ENCODE data around the gene APBB1.

- TF ChIP-seq, protein P1, sequence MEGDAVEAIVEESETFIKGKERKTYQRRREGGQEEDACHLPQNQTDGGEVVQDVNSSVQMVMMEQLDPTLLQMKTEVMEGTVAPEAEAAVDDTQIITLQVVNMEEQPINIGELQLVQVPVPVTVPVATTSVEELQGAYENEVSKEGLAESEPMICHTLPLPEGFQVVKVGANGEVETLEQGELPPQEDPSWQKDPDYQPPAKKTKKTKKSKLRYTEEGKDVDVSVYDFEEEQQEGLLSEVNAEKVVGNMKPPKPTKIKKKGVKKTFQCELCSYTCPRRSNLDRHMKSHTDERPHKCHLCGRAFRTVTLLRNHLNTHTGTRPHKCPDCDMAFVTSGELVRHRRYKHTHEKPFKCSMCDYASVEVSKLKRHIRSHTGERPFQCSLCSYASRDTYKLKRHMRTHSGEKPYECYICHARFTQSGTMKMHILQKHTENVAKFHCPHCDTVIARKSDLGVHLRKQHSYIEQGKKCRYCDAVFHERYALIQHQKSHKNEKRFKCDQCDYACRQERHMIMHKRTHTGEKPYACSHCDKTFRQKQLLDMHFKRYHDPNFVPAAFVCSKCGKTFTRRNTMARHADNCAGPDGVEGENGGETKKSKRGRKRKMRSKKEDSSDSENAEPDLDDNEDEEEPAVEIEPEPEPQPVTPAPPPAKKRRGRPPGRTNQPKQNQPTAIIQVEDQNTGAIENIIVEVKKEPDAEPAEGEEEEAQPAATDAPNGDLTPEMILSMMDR (IDR thresholded peaks at IDR 0.05), result no peak
- TF ChIP-seq FOXJ3 (CRISPR knock-in tag; IDR thresholded peaks at IDR 0.05), result no peak
- TF ChIP-seq FOSL2 (IDR thresholded peaks at IDR 0.05; ENCODE audit: borderline replicate concordance, low read depth), result no peak
- no peak for TF ChIP-seq EZH2phosphoT487 (IDR thresholded peaks at IDR 0.05; ENCODE audit: borderline replicate concordance, low read depth)
- TF ChIP-seq NRF1 (IDR thresholded peaks at IDR 0.05; ENCODE audit: low read depth, low read length), result no peak
- no peak for TF ChIP-seq YY1 (IDR thresholded peaks at IDR 0.05; ENCODE audit: low read depth)
- no peak for TF ChIP-seq EP300 (IDR thresholded peaks at IDR 0.05; ENCODE audit: borderline replicate concordance in 1 of 2, low read depth in 1 of 2, low read length in 1 of 2)
- no peak for TF ChIP-seq TAF1 (IDR thresholded peaks at IDR 0.05; ENCODE audit: borderline replicate concordance, low read depth, low read length)
- TF ChIP-seq MXI1 (IDR thresholded peaks at IDR 0.05; ENCODE audit: low read depth, low read length), result no peak
- TF ChIP-seq MAX (IDR thresholded peaks at IDR 0.05; ENCODE audit: low read depth), result no peak
- TF ChIP-seq, protein P2, sequence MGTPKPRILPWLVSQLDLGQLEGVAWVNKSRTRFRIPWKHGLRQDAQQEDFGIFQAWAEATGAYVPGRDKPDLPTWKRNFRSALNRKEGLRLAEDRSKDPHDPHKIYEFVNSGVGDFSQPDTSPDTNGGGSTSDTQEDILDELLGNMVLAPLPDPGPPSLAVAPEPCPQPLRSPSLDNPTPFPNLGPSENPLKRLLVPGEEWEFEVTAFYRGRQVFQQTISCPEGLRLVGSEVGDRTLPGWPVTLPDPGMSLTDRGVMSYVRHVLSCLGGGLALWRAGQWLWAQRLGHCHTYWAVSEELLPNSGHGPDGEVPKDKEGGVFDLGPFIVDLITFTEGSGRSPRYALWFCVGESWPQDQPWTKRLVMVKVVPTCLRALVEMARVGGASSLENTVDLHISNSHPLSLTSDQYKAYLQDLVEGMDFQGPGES (IDR thresholded peaks at IDR 0.05; ENCODE audit: low read depth, low read length), result no peak
- TF ChIP-seq RAD21 (IDR thresholded peaks at IDR 0.05; ENCODE audit: low read length), result no peak
- no peak for TF ChIP-seq RXRA (IDR thresholded peaks at IDR 0.05; ENCODE audit: borderline replicate concordance, low read depth)
These were observed 21.3 kb downstream of the APBB1 start for GRCh38 chr11:6397636-6398035.

All from SK-N-SH (cell line).